ENCODE measurements around the gene GCM1.

Gene GCM1

GRCh38 chr6:53103993-53104675 is 44.5 kb downstream of the GCM1 start:
- DNase-seq: peak in 1 of 2 experiments; percentile 12

- no peak for DNase-seq
Measured at GRCh38 chr6:53101006-53101405, 47.6 kb downstream of the GCM1 start.

GRCh38 chr6:53100561-53100960 is 48.1 kb downstream of the GCM1 start:
- no peak for DNase-seq

- DNase-seq: no peak
Measured at GRCh38 chr6:53095716-53096115, 52.9 kb downstream of the GCM1 start.

GRCh38 chr6:53095270-53095669 is 53.4 kb downstream of the GCM1 start:
- DNase-seq: no peak

GRCh38 chr6:53090576-53090975 is 58.1 kb downstream of the GCM1 start:
- no peak for DNase-seq

GRCh38 chr6:53089948-53090347 is 58.7 kb downstream of the GCM1 start:
- no peak for DNase-seq

GRCh38 chr6:53086302-53086701 is 62.3 kb downstream of the GCM1 start:
- DNase-seq: no peak

GRCh38 chr6:53080813-53081212 is 67.8 kb downstream of the GCM1 start:
- no peak for DNase-seq
